Coronary artery (tissue), 2 donors: ENCODE data around the gene OTOP2.
"Not testable (repeated sequence)": the region's sequence is repeated elsewhere in the genome, so short reads cannot be mapped to it uniquely, and the experiment has no call there.

Source experiments
- DNase-seq: peaks from one replicate; pipeline ENCODE4 v3.0.0-alpha.2; 2017; ENCODE audit warnings: low spot score
- H3K27ac ChIP-seq, 2 donors: fragments of 200-600 bp; sonication (generic); one replicate each; pipeline ENCODE4 v1.5.1; 2016 to 2019
- H3K4me3 ChIP-seq: fragments of 200-600 bp; sonication (generic); 2 replicates; pipeline ENCODE4 v1.5.1; 2016; ENCODE audit warnings: mild to moderate bottlenecking, moderate library complexity
- CTCF ChIP-seq: fragments of 200-600 bp; sonication (generic); IDR thresholded peaks from one replicate; pipeline ENCODE4 v1.5.1; 2019; ENCODE audit warnings: antibody characterized with exemption

Gene OTOP2

GRCh38 chr17:74977802-74978201, 53.7 kb downstream of the OTOP2 start:
- Histone ChIP-seq H3K4me3 (no peak overlapping the region), H3K27ac (no peak overlapping the region)
- no peak for DNase-seq
- TF ChIP-seq CTCF = no peak

GRCh38 chr17:74978240-74978639, 54.2 kb downstream of the OTOP2 start:
- no peak for TF ChIP-seq CTCF
- no peak for DNase-seq
- H3K4me3 ChIP-seq = no peak overlapping the region
- H3K27ac ChIP-seq = no peak overlapping the region

DNA sequence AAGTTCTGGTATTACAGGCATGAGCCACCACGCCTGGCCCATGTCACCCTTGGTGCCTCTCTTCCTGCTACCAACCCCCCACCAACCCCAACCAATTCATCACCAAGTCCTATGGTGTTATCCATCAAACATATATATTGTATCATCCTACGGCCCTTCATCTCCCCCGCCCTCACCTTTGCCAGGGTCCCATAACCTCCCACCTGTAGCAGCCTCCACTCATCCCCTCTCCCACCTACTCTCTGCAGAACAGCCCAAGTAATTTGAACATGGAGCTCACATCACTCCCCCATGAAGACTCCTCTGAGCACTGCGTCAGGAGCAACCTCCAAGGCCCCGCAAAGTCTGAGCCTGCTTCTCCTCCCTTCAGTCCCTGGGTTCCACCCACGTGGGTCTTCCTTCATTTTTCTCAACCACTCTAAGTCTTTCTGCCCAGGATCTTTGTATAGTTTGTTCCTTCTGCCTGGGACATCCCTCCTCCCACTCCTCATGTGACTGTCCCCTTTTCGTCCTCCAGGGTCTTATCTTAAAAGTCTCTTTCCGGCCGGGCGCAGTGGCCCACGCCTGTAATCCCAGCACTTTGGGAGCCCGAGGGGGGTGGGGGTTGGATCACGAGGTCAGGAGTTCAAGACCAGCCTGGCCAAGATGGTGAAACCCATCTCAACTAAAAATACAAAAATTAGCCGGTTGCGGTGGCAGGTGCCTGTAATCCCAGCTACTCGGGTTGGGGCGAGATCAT, 55.5 kb downstream of the OTOP2 start:
- no peak overlapping the region for H3K27ac ChIP-seq
- DNase-seq = no peak
- no peak for TF ChIP-seq CTCF
- H3K4me3 ChIP-seq = no peak overlapping the region

GRCh38 chr17:74981318-74981978, 57.4 kb downstream of the OTOP2 start:
- no peak for DNase-seq
- Histone ChIP-seq H3K27ac (peak overlapping the region; percentile 65 to 93), H3K4me3 (peak overlapping the region; percentile 89)
- no peak for TF ChIP-seq CTCF

- H3K4me3 ChIP-seq = peak overlapping the region; percentile 89
- DNase-seq = no peak
- peak overlapping the region; percentile 65 to 93 for H3K27ac ChIP-seq
- TF ChIP-seq CTCF = no peak
Observed at GRCh38 chr17:74981979-74982662, 58.0 kb downstream of the OTOP2 start.

DNA sequence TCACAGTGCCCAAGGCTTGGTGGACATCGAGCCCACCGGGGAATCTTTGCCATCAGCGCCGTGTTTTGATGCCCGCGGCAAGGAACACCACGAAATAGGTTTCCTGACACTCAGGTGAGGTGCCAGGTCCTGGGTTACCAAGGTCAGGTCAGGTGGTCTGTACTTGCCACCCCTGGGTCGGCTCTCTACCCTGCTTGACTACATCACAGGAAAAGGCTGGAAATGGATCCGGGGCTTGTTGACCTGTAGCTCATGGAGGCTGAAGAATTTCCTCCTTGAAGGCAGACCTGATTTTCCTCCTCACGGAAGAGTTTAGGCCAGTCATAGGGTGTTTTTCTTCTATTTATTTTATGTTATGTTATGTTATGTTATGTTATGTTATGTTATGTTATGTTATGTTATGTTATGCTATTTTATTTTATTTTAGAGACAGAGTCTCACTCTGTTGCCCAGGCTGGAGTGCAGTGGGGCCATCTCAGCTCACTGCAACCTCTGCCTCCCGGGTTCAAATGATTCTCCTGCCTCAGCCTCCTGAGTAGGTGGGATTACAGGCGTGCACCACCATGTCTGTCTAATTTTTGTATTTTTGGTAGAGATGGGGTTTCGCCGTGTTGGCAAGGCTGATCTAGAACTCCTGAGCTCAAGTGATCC, 58.7 kb downstream of the OTOP2 start:
- Histone ChIP-seq H3K4me3 (peak overlapping the region; percentile 89), H3K27ac (peak overlapping the region; percentile 65 to 93)
- not testable (repeated sequence) for DNase-seq
